Thoracic aorta (tissue), 2 donors: ENCODE data around the gene CREB1. TPM values are rescaled to one million over a fixed set of nuclear protein-coding genes. Genes with fewer than 3 reads are reported as not detected.

Experiments used
- ATAC-seq: fragments of 150-250 bp; one replicate; pipeline ENCODE4 v1.8.0; 2017; ENCODE audit warnings: low read depth; ENCODE audit not compliant: insufficient number of reproducible peaks, low FRiP score
- DNase-seq: peaks from one replicate; pipeline ENCODE4 v3.0.0-alpha.2; 2020; ENCODE audit warnings: low spot score
- H3K27ac ChIP-seq, 2 donors: fragments of 200-600 bp; sonication (generic); 1 replicate in 1 of 2; 2 replicates in 1 of 2; pipeline ENCODE4 v1.5.1; 2016; ENCODE audit warnings: mild to moderate bottlenecking in 2 of 2, moderate library complexity in 2 of 2
- H3K27me3 ChIP-seq: fragments of 200-600 bp; sonication (generic); replicated peaks from 2 replicates; pipeline ENCODE4 v1.6.0; 2016; ENCODE audit warnings: mild to moderate bottlenecking; ENCODE audit not compliant: insufficient read depth
- H3K36me3 ChIP-seq: fragments of 200-600 bp; sonication (generic); one replicate; pipeline ENCODE4 v1.5.1; 2016
- H3K4me1 ChIP-seq, 2 donors: fragments of 200-600 bp; sonication (generic); 1 replicate in 1 of 2; 2 replicates in 1 of 2; pipeline versions ENCODE4 v1.5.1 to v1.6.0; 2016; ENCODE audit warnings: low read depth in 2 of 2, mild to moderate bottlenecking in 1 of 2; ENCODE audit not compliant: control insufficient read depth in 1 of 2
- H3K4me3 ChIP-seq: fragments of 200-600 bp; sonication (generic); 2 replicates; pipeline ENCODE4 v1.5.1; 2016; ENCODE audit warnings: mild to moderate bottlenecking
- H3K9me3 ChIP-seq: fragments of 200-600 bp; sonication (generic); 2 replicates; pipeline ENCODE4 v1.5.1; 2016
- total RNA-seq, 2 donors: library from RNA; depleted of rRNA; stranded (reverse); fragments of >200 nt; gene quantifications; one replicate each; pipeline versions ENCODE4 v1.1.0 to v1.2.3, GENCODE V29; 2016
- TF ChIP-seq, protein P1 (sequence below): fragments of 200-600 bp; sonication (generic); IDR thresholded peaks from one replicate; pipeline ENCODE4 v1.5.1; 2019; ENCODE audit warnings: antibody characterized with exemption

CREB1 gene
- total RNA-seq, 2 donors from 2014 or later = 37.1 to 49.0 TPM

DNA sequence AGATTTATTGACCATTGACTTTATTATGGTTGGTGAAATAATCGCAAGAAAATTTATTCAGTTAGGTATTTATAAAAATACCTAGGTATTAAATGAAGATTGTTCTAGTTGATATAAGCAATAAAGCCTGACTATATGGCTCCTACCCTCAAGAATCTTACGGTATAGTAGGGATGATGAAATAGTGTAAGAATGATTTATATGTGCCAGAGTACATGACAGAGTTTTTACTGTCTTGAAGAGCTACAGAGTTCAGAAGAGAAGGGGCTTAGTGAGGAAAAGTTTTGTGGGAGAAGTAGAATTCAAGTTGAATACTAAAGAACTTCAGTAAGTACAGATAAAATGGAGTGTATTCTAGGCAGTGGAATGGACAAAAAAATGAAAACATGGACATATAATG is 9.7 kb downstream of the CREB1 start:
- Histone ChIP-seq H3K36me3 (no peaks in the 10 kb centered on the region), H3K4me1 (peaks cover 9 to 27% of the 10 kb centered on the region in 2 donors), H3K27me3 (no peaks in the 10 kb centered on the region), H3K9me3 (no peaks in the 10 kb centered on the region), H3K27ac (no peak overlapping the region), H3K4me3 (no peak overlapping the region)
- TF ChIP-seq, protein P1, sequence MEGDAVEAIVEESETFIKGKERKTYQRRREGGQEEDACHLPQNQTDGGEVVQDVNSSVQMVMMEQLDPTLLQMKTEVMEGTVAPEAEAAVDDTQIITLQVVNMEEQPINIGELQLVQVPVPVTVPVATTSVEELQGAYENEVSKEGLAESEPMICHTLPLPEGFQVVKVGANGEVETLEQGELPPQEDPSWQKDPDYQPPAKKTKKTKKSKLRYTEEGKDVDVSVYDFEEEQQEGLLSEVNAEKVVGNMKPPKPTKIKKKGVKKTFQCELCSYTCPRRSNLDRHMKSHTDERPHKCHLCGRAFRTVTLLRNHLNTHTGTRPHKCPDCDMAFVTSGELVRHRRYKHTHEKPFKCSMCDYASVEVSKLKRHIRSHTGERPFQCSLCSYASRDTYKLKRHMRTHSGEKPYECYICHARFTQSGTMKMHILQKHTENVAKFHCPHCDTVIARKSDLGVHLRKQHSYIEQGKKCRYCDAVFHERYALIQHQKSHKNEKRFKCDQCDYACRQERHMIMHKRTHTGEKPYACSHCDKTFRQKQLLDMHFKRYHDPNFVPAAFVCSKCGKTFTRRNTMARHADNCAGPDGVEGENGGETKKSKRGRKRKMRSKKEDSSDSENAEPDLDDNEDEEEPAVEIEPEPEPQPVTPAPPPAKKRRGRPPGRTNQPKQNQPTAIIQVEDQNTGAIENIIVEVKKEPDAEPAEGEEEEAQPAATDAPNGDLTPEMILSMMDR = no peak
- ATAC-seq (no peak), DNase-seq (no peak)

DNA sequence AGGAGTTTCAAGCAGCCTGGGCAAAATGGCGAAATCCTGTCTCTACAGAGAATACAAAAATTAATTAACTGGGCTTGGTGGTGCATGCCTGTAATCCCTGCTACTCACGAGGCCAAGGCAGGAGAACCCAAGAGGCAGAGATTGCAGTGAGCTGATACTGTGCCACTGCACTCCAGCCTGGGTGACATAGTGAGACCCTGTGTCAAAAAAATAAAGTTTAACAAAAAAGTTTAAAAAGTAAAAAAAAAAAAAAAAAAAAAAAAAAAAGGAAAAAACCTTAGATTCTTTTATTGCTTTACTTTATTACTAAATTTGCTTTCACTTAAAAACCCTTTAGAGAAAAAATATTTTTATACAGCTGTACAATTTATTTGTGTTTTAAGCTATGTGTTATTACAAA is 10.7 kb downstream of the CREB1 start:
- H3K27me3 ChIP-seq = no peaks in the 10 kb centered on the region
- H3K36me3 ChIP-seq = no peaks in the 10 kb centered on the region
- H3K4me3 ChIP-seq = no peak overlapping the region
- TF ChIP-seq, protein P1 = no peak
- no peak for DNase-seq
- H3K27ac ChIP-seq = no peak overlapping the region
- no peak for ATAC-seq
- no peaks in the 10 kb centered on the region for H3K9me3 ChIP-seq
- peaks cover under 1 to 18% of the 10 kb centered on the region in 2 donors for H3K4me1 ChIP-seq

DNA sequence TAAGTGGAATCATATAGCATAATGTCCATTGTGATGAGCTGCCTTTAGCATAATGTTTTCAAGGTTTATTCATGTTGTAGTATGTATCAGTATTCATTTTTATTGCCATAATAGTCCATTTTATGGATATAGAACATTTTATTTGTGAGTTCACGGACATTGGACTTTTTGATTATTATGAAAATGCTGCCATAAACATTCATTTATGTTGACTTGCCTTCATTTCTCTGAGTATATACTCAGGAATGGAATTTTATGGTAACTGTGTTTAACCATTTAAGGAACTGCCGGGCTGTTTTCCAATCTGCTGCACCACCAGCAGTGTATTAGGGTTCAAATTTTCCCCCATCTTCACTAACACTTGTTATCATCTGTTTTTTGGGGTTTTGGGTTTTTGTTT is 12.2 kb downstream of the CREB1 start:
- Histone ChIP-seq H3K9me3 (no peaks in the 10 kb centered on the region), H3K27me3 (no peaks in the 10 kb centered on the region), H3K27ac (no peak overlapping the region), H3K4me3 (no peak overlapping the region), H3K4me1 (peaks cover 0 to 10% of the 10 kb centered on the region in 2 donors), H3K36me3 (no peaks in the 10 kb centered on the region)
- TF ChIP-seq, protein P1 = no peak
- no peak for ATAC-seq
- DNase-seq = no peak

DNA sequence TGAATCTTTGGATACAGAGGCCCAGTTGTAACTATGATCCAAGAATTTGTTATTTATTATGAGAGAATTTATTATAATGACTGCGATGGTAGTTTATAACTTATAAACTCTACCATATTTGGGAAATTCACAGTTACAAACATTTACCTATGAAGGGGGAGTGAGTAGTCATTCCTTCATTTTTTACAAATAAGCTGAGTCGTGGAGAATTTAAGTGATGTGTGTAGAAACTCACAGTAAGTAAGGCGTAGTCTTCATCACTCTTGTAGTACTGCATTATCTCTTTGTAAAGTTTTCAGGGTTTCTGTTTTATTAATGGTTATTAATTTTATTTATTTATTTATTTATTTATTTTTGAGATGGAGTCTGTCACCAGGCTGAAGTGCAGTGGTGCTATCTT is 13.5 kb downstream of the CREB1 start:
- Histone ChIP-seq H3K4me1 (peaks cover 0 to 2% of the 10 kb centered on the region in 2 donors), H3K36me3 (no peaks in the 10 kb centered on the region), H3K27ac (no peak overlapping the region), H3K4me3 (no peak overlapping the region), H3K9me3 (no peaks in the 10 kb centered on the region), H3K27me3 (no peaks in the 10 kb centered on the region)
- DNase-seq (no peak), ATAC-seq (no peak)
- TF ChIP-seq, protein P1 = no peak

DNA sequence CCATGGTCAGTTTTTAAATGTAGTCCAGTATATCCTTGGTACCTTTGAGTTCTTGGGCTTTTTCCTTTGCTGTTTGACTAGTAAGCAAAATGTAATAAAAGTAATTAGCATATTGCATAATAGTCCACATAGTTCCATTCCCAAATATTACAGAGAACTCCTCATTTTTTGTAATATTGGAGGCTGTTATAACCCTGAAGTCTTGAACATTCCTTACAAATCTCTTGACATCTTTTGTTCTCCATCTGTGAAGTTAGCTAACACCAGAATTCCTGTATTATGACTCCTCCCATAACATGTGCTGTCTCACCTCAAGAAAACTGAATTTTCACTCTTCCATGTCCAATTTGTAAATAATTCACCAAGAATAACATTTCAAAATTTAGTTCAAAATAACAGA is 17.1 kb downstream of the CREB1 start:
- Histone ChIP-seq H3K27ac (no peak overlapping the region), H3K36me3 (no peaks in the 10 kb centered on the region), H3K27me3 (no peaks in the 10 kb centered on the region), H3K4me1 (peaks cover 11 to 12% of the 10 kb centered on the region in 2 donors), H3K4me3 (no peak overlapping the region), H3K9me3 (no peaks in the 10 kb centered on the region)
- no peak for DNase-seq
- ATAC-seq = no peak
- TF ChIP-seq, protein P1 = no peak
